SK-N-SH treated with all-trans-retinoic acid at 6 μM for 48 hours (cell line): ENCODE results near the gene RIMBP2.

Source experiments
- ATAC-seq: fragments of 200-7000 bp; cut with Tn5 transposase; 3 replicates; pipeline ENCODE4 v1.9.1; 2020; ENCODE audit warnings: mild to moderate bottlenecking, moderate library complexity
- ARNTL ChIP-seq: fragments of 450-650 bp; formaldehyde crosslinking; IDR thresholded peaks from 2 replicates; pipeline ENCODE4 v1.5.0; 2020; ENCODE audit warnings: low read depth, mild to moderate bottlenecking, moderate library complexity, borderline replicate concordance
- BACH2 ChIP-seq: fragments of 250-450 bp; sonication (Bioruptor Pico); IDR thresholded peaks from 2 replicates; pipeline ENCODE4 v1.9.0; 2021; ENCODE audit warnings: mild to moderate bottlenecking, borderline replicate concordance
- CREB5 ChIP-seq: fragments of 250-450 bp; sonication (Bioruptor Pico); IDR thresholded peaks from 2 replicates; pipeline ENCODE4 v1.5.1; 2020; ENCODE audit warnings: low read depth, mild to moderate bottlenecking, moderate library complexity
- CSDC2 ChIP-seq: fragments of 250-450 bp; sonication (Bioruptor Pico); IDR thresholded peaks from 2 replicates; pipeline ENCODE4 v1.5.0; 2020; ENCODE audit warnings: mild to moderate bottlenecking, moderate library complexity
- GLIS3 ChIP-seq: fragments of 250-450 bp; sonication (Bioruptor Pico); IDR thresholded peaks from 2 replicates; pipeline ENCODE4 v1.5.0; 2020; ENCODE audit warnings: mild to moderate bottlenecking, moderate library complexity
- ISL1 ChIP-seq: fragments of 250-450 bp; sonication (Bioruptor Pico); IDR thresholded peaks from 2 replicates; pipeline ENCODE4 v2.1.2; 2022; ENCODE audit warnings: mild to moderate bottlenecking, moderate library complexity
- OSR1 ChIP-seq: fragments of 250-450 bp; sonication (Bioruptor Pico); IDR thresholded peaks from 2 replicates; pipeline ENCODE4 v1.8.0; 2022; ENCODE audit warnings: moderate library complexity, mild to moderate bottlenecking, inconsistent platforms
- PPARA ChIP-seq: fragments of 250-450 bp; sonication (Bioruptor Pico); IDR thresholded peaks from 2 replicates; pipeline ENCODE4 v1.5.0; 2020; ENCODE audit warnings: mild to moderate bottlenecking, borderline replicate concordance
- RARB ChIP-seq: fragments of 250-450 bp; sonication (Bioruptor Pico); IDR thresholded peaks from 2 replicates; pipeline ENCODE4 v1.8.0; 2021; ENCODE audit warnings: mild to moderate bottlenecking, moderate library complexity
- SNAI2 ChIP-seq: fragments of 250-450 bp; sonication (Bioruptor Pico); IDR thresholded peaks from 2 replicates; pipeline ENCODE4 v1.5.0; 2020; ENCODE audit warnings: mild to moderate bottlenecking, moderate library complexity
- TCF4 ChIP-seq: fragments of 250-450 bp; sonication (Bioruptor Pico); IDR thresholded peaks from 2 replicates; pipeline ENCODE4 v1.8.0; 2021; ENCODE audit warnings: mild to moderate bottlenecking, moderate library complexity, borderline replicate concordance
- TOX ChIP-seq: fragments of 250-450 bp; sonication (Bioruptor Pico); IDR thresholded peaks from 2 replicates; pipeline ENCODE4 v1.8.0; 2021; ENCODE audit warnings: mild to moderate bottlenecking, moderate library complexity, borderline replicate concordance
- ZC3H10 ChIP-seq: fragments of 250-450 bp; sonication (Bioruptor Pico); IDR thresholded peaks from 2 replicates; pipeline ENCODE4 v1.5.1; 2021; ENCODE audit warnings: mild to moderate bottlenecking, moderate library complexity
- ZFP3 ChIP-seq: fragments of 250-450 bp; sonication (Bioruptor Pico); IDR thresholded peaks from 2 replicates; pipeline ENCODE4 v1.5.0; 2020; ENCODE audit warnings: mild to moderate bottlenecking, moderate library complexity
- ZFP30 ChIP-seq: fragments of 450-650 bp; formaldehyde crosslinking; IDR thresholded peaks from 2 replicates; pipeline ENCODE4 v1.5.0; 2022; ENCODE audit warnings: mild to moderate bottlenecking, moderate library complexity
- ZNF565 ChIP-seq: fragments of 450-650 bp; formaldehyde crosslinking; conservative IDR thresholded peaks from 2 replicates; pipeline ENCODE4 v1.5.0; 2020; ENCODE audit warnings: low read depth, mild to moderate bottlenecking, moderate library complexity
- ZNF70 ChIP-seq: fragments of 450-650 bp; formaldehyde crosslinking; IDR thresholded peaks from 2 replicates; pipeline ENCODE4 v1.5.0; 2020; ENCODE audit warnings: mild to moderate bottlenecking, moderate library complexity
- ZNF8 ChIP-seq: fragments of 450-650 bp; formaldehyde crosslinking; IDR thresholded peaks from 2 replicates; pipeline ENCODE4 v1.5.0; 2020; ENCODE audit warnings: mild to moderate bottlenecking, moderate library complexity
- TF ChIP-seq, protein P1 (sequence below): fragments of 250-450 bp; sonication (Bioruptor Pico); IDR thresholded peaks from 2 replicates; pipeline ENCODE4 v1.8.0; 2021; ENCODE audit warnings: low read depth, mild to moderate bottlenecking, moderate library complexity, borderline replicate concordance
- TF ChIP-seq, protein P2 (sequence below): fragments of 250-450 bp; sonication (Bioruptor Pico); IDR thresholded peaks from 2 replicates; pipeline ENCODE4 v1.5.1; 2021; ENCODE audit warnings: mild to moderate bottlenecking, moderate library complexity
- TF ChIP-seq, protein P3 (sequence below): fragments of 250-450 bp; sonication (Bioruptor Pico); IDR thresholded peaks from 2 replicates; pipeline ENCODE4 v1.8.0; 2020; ENCODE audit warnings: mild to moderate bottlenecking, moderate library complexity, borderline replicate concordance

RIMBP2 gene

GRCh38 chr12:130489293-130489692 lies 226.8 kb downstream of the RIMBP2 start:
- no peak for ATAC-seq
- TF ChIP-seq, protein P1, sequence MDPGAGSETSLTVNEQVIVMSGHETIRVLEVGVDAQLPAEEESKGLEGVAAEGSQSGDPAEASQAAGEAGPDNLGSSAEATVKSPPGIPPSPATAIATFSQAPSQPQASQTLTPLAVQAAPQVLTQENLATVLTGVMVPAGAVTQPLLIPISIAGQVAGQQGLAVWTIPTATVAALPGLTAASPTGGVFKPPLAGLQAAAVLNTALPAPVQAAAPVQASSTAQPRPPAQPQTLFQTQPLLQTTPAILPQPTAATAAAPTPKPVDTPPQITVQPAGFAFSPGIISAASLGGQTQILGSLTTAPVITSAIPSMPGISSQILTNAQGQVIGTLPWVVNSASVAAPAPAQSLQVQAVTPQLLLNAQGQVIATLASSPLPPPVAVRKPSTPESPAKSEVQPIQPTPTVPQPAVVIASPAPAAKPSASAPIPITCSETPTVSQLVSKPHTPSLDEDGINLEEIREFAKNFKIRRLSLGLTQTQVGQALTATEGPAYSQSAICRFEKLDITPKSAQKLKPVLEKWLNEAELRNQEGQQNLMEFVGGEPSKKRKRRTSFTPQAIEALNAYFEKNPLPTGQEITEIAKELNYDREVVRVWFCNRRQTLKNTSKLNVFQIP (CRISPR knock-in tag): no peak
- TF ChIP-seq, protein P2, sequence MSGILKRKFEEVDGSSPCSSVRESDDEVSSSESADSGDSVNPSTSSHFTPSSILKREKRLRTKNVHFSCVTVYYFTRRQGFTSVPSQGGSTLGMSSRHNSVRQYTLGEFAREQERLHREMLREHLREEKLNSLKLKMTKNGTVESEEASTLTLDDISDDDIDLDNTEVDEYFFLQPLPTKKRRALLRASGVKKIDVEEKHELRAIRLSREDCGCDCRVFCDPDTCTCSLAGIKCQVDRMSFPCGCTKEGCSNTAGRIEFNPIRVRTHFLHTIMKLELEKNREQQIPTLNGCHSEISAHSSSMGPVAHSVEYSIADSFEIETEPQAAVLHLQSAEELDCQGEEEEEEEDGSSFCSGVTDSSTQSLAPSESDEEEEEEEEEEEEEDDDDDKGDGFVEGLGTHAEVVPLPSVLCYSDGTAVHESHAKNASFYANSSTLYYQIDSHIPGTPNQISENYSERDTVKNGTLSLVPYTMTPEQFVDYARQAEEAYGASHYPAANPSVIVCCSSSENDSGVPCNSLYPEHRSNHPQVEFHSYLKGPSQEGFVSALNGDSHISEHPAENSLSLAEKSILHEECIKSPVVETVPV: no peak
- TF ChIP-seq CSDC2 (no peak), ZC3H10 (CRISPR knock-in tag) (no peak), TCF4 (no peak), ISL1 (CRISPR knock-in tag) (no peak), BACH2 (CRISPR knock-in tag) (no peak), ZFP3 (no peak), GLIS3 (CRISPR knock-in tag) (no peak)

- no peak for ATAC-seq
- TF ChIP-seq SNAI2 (CRISPR knock-in tag) (no peak), TOX (CRISPR knock-in tag) (no peak), RARB (no peak), ZFP3 (no peak), CSDC2 (no peak)
These were observed 227.8 kb downstream of the RIMBP2 start for GRCh38 chr12:130488358-130488710.

DNA sequence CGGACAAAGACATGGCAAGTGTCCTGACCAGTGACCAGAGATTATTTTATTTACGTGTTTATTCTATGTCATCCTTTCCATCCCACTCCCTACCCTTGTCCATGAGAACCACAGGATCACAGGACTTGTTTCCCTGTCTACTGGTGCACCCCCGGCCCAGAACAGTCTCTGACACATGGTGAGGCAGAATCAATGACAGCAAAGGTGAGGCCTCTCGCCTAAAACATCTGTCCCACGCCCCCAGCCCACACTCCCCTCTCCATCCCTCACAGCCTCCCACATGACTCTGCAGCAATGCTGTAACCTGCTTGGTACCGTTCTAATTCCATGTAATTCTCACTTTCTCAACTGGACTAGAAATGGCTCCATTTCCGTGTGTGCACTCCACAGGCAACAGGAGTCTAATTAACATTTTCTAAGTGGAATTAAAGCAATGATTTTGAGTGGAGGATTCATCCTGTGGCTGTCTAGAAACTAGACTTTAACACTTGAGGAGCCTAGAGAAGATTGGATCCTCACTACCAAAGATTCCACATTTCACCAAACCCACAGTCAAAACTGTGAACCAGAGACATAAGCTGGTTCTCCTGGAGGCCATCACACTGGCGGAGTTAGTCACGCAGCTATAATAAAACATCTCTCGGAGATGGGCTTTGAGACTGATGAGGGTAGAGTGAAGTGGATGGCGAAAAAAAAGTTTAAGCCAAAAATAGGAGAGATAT lies 228.3 kb downstream of the RIMBP2 start:
- no peak for ATAC-seq
- TF ChIP-seq CREB5 (CRISPR knock-in tag) (no peak), ZNF70 (CRISPR knock-in tag) (no peak), ZNF565 (CRISPR knock-in tag) (no peak), ZNF8 (CRISPR knock-in tag) (no peak), SNAI2 (CRISPR knock-in tag) (no peak), ZFP3 (no peak), BACH2 (CRISPR knock-in tag) (no peak), ZFP30 (no peak), TCF4 (no peak), GLIS3 (CRISPR knock-in tag) (no peak), OSR1 (CRISPR knock-in tag) (no peak), ARNTL (CRISPR knock-in tag) (no peak), TOX (CRISPR knock-in tag) (no peak)

- no peak for ATAC-seq
- no peak for TF ChIP-seq ZNF565 (CRISPR knock-in tag)
- TF ChIP-seq ZNF70 (CRISPR knock-in tag): no peak
- no peak for TF ChIP-seq CSDC2
- TF ChIP-seq, protein P3, sequence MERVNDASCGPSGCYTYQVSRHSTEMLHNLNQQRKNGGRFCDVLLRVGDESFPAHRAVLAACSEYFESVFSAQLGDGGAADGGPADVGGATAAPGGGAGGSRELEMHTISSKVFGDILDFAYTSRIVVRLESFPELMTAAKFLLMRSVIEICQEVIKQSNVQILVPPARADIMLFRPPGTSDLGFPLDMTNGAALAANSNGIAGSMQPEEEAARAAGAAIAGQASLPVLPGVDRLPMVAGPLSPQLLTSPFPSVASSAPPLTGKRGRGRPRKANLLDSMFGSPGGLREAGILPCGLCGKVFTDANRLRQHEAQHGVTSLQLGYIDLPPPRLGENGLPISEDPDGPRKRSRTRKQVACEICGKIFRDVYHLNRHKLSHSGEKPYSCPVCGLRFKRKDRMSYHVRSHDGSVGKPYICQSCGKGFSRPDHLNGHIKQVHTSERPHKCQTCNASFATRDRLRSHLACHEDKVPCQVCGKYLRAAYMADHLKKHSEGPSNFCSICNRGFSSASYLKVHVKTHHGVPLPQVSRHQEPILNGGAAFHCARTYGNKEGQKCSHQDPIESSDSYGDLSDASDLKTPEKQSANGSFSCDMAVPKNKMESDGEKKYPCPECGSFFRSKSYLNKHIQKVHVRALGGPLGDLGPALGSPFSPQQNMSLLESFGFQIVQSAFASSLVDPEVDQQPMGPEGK (CRISPR knock-in tag): no peak
- TF ChIP-seq BACH2 (CRISPR knock-in tag): no peak
- no peak for TF ChIP-seq ZFP30
- no peak for TF ChIP-seq ZC3H10 (CRISPR knock-in tag)
- TF ChIP-seq TCF4: no peak
- no peak for TF ChIP-seq ISL1 (CRISPR knock-in tag)
These were observed 229.1 kb downstream of the RIMBP2 start for GRCh38 chr12:130486891-130487416.

GRCh38 chr12:130486146-130486435 lies 230.0 kb downstream of the RIMBP2 start:
- no peak for ATAC-seq
- TF ChIP-seq PPARA (CRISPR knock-in tag) (no peak), ISL1 (CRISPR knock-in tag) (no peak), CSDC2 (no peak), ZC3H10 (CRISPR knock-in tag) (no peak)
